Measurements from ENCODE around the gene ADGRA1.
A peak's percentile ranks its signal among the peaks of the same experiment; 100 is the strongest.
"Not testable (repeated sequence)": the region's sequence is repeated elsewhere in the genome, so short reads cannot be mapped to it uniquely, and the experiment has no call there.

The ADGRA1 gene

GRCh38 chr10:133127291-133128125 is 39.8 kb downstream of the ADGRA1 start:
- DNase-seq (ENCODE audit: low read depth), result peak; percentile 5

- DNase-seq (ENCODE audit: low read depth), result no peak
Measured at GRCh38 chr10:133128126-133129070, 40.7 kb downstream of the ADGRA1 start.

GRCh38 chr10:133129071-133129858 is 41.5 kb downstream of the ADGRA1 start:
- DNase-seq (ENCODE audit: low read depth), result no peak

GRCh38 chr10:133129859-133130495 is 42.3 kb downstream of the ADGRA1 start:
- no peak for DNase-seq (ENCODE audit: low read depth)

DNA sequence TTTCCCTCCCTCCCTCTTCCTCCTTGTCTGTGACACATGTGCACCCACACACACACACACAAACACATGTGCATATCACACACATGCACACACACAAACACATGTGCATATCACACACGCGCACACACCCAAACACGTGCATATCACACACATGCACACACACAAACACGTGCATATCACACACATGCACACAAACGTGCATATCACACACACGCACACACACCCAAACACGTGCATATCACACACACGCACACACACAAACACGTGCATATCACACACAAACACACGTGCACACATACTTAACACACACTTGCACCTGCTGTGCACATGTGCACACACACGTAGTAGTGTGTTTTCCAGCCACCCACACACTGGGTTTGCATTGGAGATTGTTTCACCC is 42.9 kb downstream of the ADGRA1 start:
- DNase-seq (ENCODE audit: low read depth), result no peak

GRCh38 chr10:133131053-133131452 is 43.3 kb downstream of the ADGRA1 start:
- no peak for DNase-seq (ENCODE audit: low read depth)

GRCh38 chr10:133131734-133132472 is 44.2 kb downstream of the ADGRA1 start:
- DNase-seq (ENCODE audit: low read depth), result no peak

DNA sequence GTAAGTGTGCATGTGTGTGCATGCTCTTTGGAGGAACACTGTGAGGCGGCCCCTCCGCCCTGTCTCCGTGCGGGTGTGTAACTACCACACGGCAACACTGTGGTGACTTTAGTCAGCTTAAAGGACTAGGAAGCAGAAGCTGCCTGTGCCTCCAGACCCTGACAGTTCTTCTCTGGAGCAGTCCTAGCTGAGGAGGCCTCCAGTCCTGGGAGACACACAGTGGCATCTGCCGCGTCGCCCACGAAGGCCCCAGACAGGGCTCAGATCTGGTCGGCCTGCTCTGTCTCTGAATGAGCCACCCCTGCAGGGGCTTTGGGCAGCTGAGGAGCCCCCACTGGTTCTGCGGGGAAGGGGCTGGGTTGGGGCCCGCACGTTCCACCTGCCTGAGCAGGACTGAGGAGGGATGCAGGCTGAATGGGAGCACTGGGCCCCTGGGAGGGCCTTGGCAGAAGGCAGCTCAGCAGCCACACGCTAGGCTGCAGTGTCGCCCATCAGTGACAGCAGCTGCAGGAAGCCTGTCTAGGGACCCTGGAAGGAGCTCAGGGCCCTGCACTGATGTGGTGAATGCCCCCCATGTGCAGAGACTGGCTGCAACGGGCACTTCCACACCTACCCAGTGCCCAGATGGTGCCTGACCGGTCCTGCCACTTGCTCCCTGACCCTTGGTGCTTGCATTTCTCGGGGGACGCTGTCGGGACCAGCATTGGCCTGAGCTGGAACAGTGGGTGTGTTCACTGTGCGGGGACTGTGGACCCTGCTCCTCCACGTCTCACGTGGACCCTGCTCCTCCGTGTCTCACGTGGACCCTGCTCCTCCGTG is 45.0 kb downstream of the ADGRA1 start:
- DNase-seq (ENCODE audit: low read depth), result no peak

DNA sequence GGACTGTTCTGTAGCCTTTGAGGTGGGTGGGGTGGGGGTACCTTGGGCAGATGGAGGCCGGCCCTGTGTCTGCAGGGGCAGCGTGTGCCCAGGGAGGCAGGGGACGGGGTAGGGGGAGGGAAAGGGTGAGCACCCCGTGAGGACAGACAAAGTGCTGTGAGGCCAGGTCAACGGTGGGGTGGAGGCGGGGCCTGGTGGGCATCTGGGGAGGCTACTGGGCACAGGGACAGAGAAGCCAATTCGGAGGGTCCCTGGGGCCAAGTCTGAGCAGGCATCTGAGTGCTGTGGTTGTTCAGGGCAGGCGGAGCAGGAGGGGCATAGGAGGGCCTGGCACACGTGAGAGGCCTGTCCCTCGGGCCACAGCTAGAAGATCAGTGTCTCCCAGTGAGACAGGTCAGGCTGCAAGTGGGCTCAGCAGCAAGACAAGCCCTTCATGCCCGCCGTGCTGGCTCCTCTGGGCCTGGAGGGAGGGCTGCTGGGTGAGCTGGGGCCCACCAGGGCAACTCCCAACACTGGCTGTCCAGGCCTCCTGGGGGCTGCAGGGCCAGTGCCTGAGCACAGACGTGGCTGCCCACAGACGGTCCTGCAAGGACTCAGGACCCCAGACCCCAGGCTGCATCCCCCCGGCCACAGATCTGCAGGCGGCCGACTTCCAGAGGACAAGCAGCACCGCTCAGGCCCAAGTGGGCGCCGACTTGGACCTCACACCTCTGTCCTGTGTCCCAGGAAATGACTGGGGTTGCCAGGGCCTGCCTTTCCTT is 45.9 kb downstream of the ADGRA1 start:
- no peak for DNase-seq (ENCODE audit: low read depth)

DNA sequence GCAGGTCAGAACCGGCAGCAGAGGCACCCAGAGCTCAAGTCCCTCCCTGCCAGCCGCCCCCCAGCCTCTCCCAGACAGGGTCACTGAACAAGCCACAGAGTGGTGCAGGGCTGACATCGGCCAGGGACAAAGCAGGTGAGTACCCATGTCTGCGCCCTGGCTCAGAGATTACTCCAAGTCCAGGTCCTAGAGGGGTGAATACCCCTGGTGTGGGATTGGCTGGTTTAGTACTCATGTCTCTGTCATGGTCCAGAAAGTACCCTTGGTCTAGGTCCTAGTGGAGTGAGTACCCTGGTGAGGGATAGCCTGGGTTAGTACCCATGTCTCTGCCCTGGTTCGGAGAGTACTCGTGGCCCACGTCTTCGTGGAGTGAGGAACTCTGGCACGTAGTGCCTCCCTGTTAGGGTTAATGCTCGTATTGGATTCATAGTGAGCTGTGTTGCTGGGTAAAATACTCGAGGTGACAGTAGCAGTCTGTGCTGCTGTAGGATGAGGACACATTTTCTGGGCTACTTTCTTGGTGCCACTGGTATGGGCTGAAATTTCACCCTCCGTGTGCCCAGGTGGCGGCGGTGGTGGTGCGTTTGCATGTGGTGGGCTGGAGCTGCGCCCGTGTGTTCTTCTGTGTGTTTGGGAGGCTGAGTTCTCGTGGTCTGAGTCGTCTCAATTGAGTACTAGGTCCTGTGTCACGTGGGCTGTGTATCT is 46.8 kb downstream of the ADGRA1 start:
- DNase-seq (ENCODE audit: low read depth), result no peak

- no peak for DNase-seq (ENCODE audit: low read depth)
Measured at GRCh38 chr10:133135116-133135465, 47.4 kb downstream of the ADGRA1 start.

- not testable (repeated sequence) for DNase-seq (ENCODE audit: low read depth)
Measured at GRCh38 chr10:133137486-133138145, 49.9 kb downstream of the ADGRA1 start.

DNA sequence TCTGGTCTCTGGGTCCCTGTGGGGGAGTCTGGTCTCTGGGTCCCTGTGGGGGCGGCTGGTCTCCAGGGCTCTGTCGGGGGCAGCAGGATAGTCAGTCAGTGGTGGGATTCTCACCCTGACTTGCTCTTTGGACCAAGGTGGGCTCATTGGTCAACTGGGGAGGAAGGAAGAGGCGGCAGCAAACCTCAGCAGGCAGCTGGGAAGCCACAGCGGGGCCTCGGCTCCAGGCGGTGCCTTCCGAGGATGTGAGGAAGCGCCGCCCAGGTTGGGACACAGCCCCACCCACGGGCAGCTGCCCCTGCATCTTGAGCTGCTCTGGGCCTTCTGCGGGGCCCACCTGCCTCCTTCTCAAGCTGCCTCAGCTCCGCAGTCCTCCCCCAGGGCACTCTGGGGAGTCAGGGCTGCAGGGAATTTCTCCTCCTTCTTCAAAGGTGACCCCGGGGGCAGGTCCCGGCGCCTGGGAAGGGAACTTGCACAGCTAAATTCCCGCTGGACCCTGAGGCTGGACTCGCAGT is 51.9 kb downstream of the ADGRA1 start:
- no peak for DNase-seq (ENCODE audit: low read depth)

- DNase-seq (ENCODE audit: low read depth), result no peak
Measured at GRCh38 chr10:133140417-133141143, 52.9 kb downstream of the ADGRA1 start.

- no peak for DNase-seq (ENCODE audit: low read depth)
Measured at GRCh38 chr10:133141144-133141957, 53.6 kb downstream of the ADGRA1 start.

GRCh38 chr10:133141958-133142340 is 54.2 kb downstream of the ADGRA1 start:
- DNase-seq (ENCODE audit: low read depth), result no peak
